Stimulated activated CD4-positive, alpha-beta T cell treated with anti-CD3 and anti-CD28 coated beads, Interleukin-2, amount 100 ng/mL, for 24 hours (primary cell): ENCODE data around the gene AFF3.

Experiments
- DNase-seq, 2 donors: peaks; one replicate each; pipeline ENCODE4 v3.0.0-alpha.2; 2020

Gene AFF3

GRCh38 chr2:99728166-99728565 is 414.2 kb downstream of the AFF3 start:
- no peak for DNase-seq

DNA sequence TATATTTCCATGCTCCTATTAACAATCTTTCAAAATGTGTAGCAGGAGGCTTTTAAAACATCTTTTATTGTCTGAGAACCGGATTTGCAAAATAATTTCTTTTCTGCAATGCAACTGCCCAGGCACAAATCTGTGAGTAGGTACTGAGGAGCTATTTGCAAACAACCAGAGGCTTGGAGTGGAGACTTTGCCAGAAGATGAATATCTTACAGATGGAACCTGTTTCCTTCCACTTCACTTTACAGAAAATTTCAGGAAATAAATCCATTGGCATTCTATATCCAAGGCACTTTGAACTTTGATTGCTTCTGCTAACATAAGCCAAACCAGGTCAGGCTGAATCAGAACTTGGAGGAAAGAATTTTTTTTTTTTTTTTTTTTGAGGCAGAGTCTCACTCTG is 415.2 kb downstream of the AFF3 start:
- no peak for DNase-seq

GRCh38 chr2:99726691-99727090 is 415.7 kb downstream of the AFF3 start:
- DNase-seq, result no peak

DNA sequence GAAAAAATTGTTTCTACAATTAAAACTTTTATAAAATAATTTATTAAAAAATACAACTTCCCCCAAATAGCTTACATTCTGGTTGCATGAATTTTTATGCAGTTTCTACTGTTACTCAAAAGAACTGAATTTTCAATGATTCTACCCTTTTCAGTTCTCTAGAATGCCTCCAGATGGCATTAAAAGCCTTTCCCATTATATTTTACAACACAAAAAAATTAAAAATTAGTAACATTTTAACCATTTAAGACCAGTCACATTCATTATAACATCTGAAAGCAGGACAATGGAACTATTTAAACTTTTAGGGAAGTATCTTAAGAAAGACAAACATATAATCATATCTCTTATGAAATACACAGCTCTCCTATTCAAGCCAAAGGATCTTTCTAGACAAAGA is 416.6 kb downstream of the AFF3 start:
- DNase-seq, result no peak

GRCh38 chr2:99722476-99722875 is 419.9 kb downstream of the AFF3 start:
- no peak for DNase-seq

DNA sequence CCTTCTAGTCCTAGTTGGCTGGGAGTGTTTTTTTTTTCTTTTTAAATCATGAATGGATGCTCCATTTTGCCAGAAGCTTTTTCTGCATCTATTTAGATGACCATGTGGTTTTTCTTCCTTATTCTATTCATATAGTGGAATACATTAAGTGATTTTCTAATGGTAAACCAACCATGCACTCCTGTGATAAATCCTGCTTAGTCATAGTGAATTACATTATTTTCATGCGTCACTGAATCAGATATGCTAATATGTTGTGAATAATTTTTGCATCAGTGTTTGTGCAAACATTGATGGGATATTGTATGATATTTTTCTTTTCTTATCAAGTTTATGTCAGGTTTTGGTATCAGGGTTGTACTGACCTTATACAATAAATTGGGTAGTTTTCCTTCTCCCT is 423.3 kb downstream of the AFF3 start:
- no peak for DNase-seq

DNA sequence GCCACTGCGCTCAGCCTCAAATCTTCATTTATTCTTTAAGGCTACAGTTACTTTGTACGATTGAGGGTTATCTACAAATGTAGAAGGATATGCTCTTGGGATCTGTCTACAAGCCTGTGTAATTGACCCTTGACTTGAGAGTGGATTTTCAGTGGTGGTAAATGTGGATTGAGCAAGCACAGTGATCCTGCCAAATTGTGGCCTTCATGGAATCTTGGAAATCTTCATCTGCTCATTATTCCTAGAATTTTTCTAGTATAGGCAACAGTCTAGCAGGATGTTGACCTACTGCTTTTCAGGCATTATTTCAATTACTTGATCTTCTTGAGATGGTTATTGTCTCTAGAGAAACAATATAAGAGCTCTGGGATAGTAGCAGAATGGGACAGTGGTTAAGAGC is 426.4 kb downstream of the AFF3 start:
- DNase-seq, result no peak

DNA sequence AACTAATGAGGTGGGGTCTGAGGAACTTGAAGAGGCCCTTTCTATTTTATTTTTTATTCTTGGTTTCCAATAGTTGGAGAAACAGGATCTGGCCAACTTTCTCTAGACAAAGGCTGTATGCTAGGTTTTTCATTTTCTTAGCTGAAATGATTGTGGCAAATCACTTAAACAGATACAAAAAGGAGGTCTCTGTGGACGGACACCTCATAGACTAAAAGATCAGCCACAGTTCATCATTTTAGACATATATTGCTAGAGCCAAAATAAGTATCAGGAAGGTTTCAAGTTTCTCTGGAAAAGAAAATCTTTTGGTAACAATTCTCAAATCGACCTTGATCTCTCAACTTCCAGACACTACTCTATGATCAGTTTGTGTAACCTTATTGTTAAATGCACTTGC is 428.0 kb downstream of the AFF3 start:
- DNase-seq, result no peak

- DNase-seq, result no peak
These were observed 431.2 kb downstream of the AFF3 start for GRCh38 chr2:99711144-99711543.

GRCh38 chr2:99710721-99711120 is 431.7 kb downstream of the AFF3 start:
- DNase-seq, result no peak

DNA sequence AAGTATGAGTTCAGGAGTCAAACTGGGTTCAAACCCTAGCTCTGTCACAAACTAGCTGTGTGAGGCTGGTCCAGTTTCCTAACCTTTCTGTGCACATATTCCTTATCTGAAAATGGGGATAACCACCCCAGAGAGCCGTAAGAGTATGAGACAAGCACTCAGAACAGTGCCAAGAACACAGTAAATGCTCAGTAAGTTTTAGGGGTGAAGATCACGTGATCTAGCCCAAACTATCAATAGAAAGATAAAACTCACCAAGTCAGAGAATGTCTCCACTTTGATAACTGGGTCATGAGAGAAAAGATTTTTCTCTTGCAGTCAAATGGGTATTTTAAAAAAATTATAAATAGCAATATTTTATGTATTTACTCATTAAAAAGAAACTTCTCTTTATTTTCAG is 433.2 kb downstream of the AFF3 start:
- no peak for DNase-seq

GRCh38 chr2:99708231-99708630 is 434.2 kb downstream of the AFF3 start:
- no peak for DNase-seq

GRCh38 chr2:99707592-99707991 is 434.8 kb downstream of the AFF3 start:
- no peak for DNase-seq

DNA sequence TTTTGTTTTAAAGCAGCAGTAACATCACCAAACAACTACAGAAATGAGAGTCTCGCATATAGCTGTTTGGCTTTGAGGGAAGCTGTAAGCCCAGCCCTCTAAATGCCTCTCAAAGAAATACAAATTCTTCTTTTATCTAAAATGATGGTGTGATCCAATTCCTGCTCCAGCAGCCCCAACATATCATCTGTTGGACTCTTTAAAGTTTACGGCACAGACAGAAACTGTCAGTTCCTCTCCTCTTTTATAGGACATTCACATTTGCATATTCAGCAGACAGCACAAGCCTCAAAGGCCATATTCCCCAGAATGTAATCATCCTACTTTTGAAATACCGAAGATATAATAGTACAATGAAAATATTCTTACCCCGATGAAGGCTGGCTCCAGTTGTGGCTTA is 435.7 kb downstream of the AFF3 start:
- DNase-seq, result no peak

GRCh38 chr2:99701503-99701902 is 440.9 kb downstream of the AFF3 start:
- DNase-seq, result no peak

- DNase-seq, result no peak
These were observed 441.6 kb downstream of the AFF3 start for GRCh38 chr2:99700482-99701398.

GRCh38 chr2:99698896-99699295 is 443.5 kb downstream of the AFF3 start:
- DNase-seq, result no peak

DNA sequence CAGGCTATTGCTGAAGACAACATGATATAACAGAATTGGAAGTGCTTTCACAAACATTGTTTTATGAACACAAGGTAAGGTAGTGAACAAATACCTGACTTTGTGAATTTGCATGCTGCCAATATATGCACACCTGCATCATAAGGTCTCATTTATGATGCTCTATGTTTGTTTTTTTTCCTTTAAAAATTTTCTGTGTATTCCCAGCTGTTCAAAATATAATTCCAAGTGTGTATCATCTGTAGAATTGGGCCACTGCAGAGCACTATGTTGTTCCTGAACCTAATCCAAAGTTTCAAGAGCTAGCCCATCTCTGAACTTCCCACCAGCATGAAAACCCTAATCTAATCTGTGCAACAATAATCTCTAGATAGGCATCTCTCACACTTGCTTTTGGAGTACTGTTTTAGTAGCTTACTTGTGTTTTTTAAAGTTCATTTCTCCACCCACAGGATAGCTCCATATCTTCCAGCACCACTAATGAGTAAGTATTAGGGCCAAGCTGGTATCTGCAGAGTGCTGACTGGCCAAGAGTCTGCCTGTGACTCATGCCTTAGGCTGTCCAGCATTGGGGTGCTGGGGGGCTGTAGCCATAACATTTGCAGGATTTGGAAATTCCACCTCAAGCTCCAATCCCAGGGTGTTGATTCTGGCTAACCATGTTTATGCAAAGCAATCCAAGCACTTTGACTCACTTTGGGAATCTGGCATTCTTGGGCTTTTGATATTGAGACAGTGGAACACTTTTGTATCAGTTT is 444.4 kb downstream of the AFF3 start:
- no peak for DNase-seq

GRCh38 chr2:99695944-99696253 is 446.5 kb downstream of the AFF3 start:
- DNase-seq, result no peak

GRCh38 chr2:99695130-99695943 is 447.1 kb downstream of the AFF3 start:
- DNase-seq, result no peak

GRCh38 chr2:99694331-99694730 is 448.1 kb downstream of the AFF3 start:
- no peak for DNase-seq

DNA sequence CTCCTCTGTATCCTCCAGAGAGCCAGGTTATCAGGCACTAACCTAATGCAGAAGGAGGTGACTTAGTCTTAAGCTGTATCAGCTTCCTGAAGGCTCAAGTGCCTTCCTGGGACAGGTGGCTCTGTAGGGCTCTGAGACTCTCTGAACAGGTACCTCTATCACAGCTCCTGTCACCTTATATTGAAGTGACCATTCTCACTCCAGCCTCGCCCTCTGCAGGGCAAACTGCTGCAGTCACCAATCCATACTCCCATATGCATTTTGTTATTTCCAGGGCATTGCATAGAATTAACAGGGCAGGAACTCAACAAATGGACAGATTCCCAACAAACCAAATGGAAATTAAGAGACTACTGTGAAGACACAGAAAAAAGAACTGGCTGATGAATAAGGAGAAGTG is 449.6 kb downstream of the AFF3 start:
- DNase-seq, result no peak

GRCh38 chr2:99691926-99692325 is 450.5 kb downstream of the AFF3 start:
- no peak for DNase-seq
